HG03575 (cell line): ENCODE data around the gene FCHSD1.

Experiments
- ATAC-seq: cut with Tn5 transposase; IDR thresholded peaks from one replicate; pipeline ENCODE4 v1.9.1; 2021; ENCODE audit not compliant: unreplicated experiment, insufficient number of reproducible peaks, low FRiP score; ENCODE audit errors: extremely low read depth

The FCHSD1 gene

DNA sequence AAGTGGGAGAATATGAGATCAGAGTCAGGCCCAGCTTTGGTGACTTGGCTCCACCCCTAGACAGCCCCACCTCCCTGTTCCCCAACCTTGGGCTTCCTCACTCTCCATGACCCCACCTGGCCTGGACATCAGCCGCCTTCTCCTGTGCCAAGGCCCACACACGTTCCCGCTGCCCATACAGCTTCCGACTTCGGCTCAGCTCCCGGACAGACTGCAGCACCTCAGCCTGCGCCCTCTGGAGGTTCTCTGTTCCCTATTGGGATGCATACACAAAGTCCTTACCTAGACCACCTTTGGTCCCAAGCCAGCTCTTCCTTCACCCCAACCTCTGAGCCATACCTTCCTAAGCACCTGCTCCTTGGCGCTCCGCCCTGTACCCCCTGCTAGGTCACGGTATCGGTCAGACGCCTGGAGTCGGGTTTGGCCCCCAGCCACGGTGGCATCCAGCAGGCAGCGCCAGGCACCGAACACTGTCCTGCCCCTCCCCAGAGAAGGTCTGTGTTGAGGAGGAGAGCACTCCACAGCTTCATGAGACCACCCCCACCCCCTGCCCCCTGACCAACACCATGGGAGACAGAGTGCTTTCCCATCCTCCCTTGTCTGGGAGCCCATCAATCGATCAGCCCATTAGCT, 2.0 kb downstream of the FCHSD1 start:
- no peak for ATAC-seq

DNA sequence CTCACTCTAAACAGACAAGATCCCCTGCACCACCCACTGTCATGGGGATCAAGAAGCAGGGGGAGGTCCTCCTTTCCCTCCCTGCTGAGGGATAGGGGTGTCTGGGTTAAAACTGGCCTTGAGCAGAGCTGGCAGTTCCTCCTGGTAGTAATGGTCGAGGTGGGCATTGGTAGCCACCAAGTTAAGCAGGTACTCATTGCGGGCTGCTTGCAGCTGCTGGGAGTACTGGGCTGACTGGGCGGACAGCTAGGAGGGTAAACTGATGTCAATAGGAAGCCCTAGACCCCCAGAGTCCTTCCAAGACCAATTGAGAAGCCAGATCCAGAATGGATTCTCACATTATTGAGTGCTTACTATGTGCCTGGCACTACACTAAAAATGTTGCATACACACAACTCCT, 3.4 kb downstream of the FCHSD1 start:
- no peak for ATAC-seq

DNA sequence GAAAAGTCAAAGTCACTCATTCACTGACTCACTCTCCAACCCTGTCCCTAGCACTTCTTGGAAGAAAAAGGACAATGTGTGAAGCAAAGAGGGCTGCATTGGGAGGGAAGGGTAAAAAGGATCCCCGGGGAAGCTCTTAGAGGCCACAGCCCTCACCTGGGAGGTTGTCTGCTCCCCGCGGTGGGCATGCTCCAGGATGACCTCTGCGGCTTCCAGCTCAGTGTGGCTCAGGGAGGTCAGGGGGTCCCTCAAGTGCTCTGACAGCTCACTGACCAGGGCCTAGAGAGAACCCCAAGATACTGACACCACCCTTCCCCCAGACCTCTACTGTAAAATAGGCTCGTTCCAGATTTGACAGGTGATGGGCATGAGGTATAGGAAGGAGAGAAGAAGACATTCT, 4.0 kb downstream of the FCHSD1 start:
- no peak for ATAC-seq

DNA sequence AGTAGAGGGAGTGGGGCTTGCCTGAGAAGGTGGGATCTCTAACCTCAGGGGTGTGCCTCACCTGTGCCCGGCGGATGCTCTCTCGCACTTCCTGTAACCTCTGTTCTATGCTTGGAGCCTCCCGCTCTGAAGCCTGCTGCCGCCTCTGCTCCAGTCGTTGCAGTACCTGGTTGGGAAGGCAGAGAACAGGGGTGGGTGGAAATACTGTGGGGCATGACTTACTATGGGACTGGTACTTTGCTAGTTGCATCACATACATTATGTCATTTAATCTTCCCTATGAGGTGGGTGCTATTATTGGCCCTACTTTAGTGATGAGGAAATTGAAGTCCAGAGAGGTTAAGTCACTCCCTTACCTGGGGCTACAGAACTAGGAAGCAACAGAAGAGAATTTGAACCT, 5.2 kb downstream of the FCHSD1 start:
- ATAC-seq: no peak

DNA sequence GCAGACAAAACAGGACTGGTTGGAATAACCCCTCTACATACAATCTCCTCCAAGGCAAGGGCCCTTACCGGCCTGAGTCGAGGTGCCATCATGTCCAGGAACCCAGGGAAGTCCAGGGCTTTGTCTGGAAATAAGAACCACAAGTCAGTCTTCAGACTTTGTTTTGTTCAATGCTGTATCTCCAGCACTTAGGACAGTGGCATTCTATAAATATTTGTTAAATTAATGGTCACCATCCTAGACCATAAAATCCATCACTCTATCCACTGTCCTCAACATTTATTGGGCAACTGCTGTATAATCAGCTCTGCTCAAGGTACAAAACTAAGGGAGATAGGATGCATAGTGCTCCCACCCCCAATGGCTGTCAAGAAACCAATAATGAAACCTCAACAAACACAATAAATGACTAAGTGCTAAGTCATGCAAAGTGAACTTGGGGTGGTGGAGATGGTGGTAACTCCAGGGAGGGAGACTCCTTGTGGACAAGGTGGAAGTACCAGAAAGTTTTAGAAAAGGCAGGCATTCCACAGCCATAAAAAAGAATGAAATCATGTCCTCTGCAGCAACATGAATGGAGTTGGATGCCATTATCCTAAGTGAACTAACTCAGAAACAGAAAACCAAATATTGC, 9.5 kb downstream of the FCHSD1 start:
- ATAC-seq: peak; percentile 55

DNA sequence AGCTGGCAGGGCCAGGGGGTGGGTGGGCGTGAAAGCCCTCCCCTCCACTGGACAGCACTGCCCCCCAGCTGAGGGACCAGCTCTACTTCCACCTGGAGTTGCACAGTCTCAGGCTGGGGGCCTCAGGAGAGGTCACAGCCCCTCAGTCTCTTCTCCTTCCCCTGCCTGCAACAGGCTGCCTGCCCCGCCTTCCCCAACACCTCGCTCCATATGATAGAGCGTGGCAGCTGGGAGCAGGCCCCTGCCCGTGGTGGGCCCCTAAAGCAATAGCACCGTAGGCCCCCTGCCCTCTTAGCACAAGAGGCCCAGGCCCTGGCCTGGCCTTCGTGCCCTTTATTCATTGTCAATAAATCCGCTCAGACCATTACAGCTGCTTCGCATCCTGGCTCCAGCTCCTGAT, 10.5 kb downstream of the FCHSD1 start:
- ATAC-seq: no peak

DNA sequence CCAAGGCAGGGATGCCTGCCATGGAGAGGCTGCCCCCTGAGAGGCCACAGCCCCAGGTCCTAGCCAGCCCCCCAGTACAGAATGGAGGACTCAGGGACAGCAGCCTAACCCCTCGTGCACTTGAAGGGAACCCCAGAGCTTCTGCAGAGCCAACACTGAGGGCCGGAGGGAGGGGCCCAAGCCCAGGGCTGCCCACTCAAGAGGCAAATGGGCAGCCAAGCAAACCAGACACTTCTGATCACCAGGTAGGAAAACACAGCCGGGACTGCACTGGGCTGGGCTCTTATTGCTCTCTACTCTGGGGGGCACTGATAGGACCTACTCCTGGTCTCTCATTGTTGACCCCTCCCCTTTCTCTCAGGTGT, 11.2 kb downstream of the FCHSD1 start:
- no peak for ATAC-seq

DNA sequence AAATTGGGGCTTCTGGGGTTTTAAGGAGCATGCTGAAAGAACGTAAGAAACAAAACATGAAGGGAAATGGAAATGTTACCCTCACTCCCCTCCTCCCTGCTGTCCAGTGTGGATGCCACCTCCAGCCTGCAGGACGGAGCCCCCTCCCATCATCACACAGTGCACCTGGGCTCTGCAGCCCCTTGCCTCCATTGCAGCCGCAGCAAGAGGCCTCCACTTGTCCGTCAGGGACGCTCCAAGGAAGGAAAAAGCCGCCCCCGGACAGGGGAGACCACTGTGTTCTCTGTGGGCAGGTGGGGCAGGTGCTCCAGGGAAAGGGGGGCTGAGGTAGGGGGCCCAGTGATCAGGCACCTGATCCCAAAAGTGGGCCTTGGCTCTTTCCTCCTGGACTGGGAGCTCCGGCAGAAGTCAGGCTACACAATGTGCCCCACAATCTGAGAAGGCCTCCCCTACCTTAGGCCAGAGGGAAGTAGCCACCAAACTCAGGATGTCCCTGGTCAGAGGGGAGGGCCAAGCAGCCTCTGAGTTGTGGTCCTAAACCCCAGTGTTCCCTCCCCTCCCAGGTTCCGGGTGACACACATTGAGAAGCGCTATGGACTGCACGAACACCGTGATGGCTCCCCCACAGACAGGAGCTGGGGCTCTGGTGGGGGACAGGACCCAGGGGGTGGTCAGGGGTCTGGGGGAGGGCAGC, 11.7 kb downstream of the FCHSD1 start:
- ATAC-seq: no peak

DNA sequence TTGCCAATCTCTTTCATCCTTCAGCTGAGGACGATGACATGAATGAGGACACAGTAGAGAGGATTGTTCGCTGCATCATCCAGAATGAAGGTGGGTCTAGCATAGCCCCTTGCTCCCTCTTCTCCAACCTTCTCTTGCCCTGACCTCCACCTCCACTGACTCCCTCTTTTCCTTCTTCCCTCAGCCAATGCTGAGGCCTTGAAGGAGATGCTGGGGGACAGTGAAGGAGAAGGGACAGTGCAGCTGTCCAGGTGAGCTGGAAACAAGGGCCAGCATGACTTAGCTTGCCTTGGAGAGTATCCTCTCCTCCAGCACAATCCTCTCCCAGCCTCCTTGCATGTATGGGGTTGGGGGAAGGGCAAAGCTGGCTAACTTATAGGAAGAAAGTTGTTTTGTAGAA, 12.4 kb downstream of the FCHSD1 start:
- no peak for ATAC-seq

DNA sequence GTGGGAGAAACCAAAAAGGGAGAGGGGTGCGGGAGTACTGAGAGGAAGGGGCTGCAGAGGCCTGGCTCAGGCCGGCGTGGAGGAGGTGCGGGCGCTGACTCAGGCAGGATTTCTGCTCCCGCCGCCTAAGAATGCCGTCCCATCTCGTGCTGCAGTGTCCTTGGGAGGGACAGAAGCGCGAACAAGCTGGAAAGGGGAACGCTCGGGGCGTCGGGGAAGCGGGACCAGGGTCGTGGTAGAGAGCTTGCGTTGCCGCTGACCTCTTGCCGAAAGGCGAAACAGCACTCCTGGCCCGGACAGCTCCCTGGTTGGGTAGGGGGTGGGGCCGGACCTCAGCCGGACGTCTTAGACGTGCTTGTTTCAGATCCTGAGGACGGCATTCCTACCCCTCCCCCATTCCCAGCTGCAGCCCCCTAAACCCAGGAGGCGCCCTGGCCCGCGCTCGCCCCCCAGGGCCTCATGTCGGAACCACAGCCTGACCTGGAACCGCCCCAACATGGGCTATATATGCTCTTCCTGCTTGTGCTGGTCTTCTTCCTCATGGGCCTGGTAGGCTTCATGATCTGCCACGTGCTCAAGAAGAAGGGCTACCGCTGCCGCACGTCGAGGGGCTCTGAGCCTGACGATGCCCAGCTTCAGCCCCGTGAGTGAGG, 13.3 kb downstream of the FCHSD1 start:
- no peak for ATAC-seq

DNA sequence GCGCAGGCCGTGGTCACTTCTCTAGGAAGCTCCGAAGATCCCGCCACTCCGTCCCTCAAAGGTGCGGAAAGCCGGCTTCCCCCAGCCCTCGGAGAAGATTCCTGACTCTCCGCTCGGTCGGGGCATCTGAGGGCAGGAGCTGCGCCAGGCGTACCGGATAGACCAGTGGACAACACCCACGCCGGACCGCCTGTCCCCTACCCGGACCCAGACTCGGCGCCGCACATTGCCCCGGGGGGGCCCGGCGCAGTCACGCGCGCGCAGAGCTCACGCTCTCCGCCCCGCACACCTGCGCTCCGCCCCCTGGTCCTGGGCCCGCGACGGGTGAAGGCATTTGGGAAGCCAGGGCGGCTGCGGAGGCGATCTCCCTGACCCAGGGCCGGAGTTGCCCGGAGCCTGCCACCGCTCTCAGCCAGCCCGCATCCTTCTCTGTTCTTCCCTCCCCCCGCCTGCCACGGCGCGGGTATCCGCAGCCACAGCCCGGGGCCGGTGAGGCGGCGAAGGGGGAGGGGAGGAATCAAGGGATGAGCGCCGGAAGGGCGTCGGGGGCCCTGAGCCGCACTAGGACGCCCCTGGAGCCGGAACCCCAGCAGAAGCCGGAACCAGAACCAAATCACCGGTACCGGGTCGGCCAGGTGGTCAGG, 14.0 kb downstream of the FCHSD1 start:
- no peak for ATAC-seq

DNA sequence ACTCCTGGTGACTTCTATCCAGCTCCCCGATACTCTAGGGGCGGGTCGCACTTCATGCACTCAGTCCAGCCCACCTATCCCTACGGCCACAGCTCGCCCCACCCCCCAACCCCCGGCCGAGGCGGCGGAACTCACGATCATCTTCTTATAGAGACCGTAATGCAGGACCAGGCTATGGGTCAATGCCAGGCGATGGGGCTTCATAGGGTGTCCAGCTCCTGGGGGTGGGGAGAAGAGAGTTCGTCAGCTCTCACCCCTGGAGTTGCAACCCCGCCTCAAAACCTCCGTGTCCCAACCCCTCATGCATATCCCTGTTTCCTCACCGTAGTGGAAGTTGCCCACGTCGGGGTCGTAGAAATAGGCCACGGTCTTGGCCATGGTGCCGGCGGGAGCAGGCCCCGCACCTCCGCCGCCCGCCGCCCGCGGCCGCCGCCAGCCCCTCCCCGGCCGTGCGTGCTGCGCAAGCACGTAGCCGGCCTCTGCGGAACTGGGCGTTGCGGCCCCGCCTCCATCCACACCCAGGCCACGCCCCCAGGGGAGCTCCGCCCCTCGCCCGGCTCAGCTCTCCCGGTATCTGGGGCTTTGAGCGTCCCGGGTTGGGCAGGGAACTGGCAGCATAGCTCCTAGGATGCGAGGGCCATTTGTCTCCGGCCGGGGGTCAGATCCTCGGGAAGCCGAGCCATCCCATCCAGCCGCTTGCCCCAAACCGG, 14.7 kb downstream of the FCHSD1 start, which contains the start of the genes HDAC3 and RELL2:
Gene HDAC3 (minus strand): TSS at position 437 of the 710 bp plus-strand sequence. CDS start 59 bp downstream, at position 378.
Gene RELL2 (plus strand): TSS at position 585 of the 710 bp plus-strand sequence. CDS start 1,229 bp downstream, outside the sequence.
- no peak for ATAC-seq

DNA sequence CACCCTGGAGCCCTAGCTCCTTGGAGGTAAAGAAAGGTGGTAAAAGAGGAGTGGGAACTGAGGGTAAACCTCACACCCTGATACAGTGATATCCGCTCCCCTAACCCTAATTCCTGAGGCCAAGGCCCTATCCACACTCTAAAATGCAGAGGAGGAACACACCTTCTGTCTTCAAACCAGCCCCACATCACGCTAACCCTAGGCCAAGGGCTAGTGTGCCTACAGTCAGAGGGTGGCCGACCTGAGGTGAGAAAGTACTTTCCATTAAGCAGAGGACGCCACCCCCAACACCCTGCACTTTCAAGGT, 15.2 kb downstream of the FCHSD1 start:
- no peak for ATAC-seq

DNA sequence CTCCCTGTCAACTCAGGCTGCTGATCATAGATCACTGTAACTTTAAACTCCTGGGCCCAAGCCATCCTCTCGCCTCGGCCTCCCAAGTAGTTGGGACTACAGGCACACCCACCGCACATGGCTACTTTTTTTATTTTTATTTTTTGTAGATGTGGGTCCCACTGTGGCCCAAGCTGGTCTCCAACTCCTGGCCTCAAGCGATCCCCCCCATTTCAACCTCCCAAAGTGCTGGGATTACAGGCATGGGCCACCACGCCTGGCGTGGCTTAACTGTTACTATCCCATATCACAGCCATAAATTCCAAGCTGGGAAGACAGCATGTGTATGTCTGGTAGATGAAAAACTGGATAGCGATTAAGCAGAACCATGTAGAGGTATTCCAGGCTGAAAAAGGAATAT, 15.6 kb downstream of the FCHSD1 start:
- ATAC-seq: no peak

DNA sequence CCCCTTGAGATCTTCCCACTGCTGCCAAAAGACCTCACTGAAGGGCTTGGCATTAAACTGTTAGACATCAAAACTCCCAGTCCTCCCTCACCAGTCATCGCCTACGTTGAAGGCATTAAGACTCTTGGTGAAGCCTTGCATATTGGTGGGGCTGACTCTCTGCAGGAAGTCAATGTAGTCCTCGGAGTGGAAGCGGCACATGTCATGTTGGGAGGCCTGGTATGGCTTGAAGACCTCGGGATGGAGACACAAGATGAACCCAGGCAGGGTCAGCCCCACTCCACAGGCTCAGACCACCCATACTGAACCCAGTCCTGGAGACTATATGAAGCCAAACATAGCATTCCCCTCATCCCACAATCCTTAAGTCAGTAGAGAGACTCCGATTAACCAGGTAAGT, 16.5 kb downstream of the FCHSD1 start:
- no peak for ATAC-seq

DNA sequence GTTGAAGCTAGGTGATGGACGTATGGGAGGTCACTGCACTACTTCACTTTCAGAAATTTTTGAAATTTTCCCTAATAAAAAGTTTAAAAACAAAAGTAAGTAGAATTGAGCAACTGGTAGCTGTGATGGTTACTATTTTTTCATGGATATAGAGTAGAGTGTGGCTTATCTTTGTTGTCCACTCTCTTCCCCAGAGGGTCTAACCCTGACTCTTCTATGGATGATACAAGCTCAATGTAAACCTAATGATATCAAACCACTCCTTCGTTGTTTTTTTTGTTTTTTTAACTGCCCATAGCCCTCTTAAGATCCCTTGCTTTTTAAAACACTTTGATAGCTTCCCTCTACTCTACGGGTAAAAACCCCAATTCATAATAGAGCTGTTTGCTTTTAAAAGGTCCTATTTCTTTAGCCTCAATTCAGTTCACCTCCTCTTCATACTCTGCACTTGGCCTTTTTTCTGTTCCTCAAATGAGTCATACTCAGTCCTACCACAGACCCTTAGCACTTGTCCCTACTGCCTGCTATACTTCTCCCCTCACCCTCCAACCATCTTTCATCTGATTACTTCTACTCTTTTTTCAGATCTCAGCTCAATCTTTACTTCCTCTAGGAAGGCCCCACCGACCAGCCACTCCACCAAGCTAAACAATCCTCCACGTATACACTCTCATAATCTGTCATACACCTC, 17.2 kb downstream of the FCHSD1 start:
- ATAC-seq: peak; percentile 91

DNA sequence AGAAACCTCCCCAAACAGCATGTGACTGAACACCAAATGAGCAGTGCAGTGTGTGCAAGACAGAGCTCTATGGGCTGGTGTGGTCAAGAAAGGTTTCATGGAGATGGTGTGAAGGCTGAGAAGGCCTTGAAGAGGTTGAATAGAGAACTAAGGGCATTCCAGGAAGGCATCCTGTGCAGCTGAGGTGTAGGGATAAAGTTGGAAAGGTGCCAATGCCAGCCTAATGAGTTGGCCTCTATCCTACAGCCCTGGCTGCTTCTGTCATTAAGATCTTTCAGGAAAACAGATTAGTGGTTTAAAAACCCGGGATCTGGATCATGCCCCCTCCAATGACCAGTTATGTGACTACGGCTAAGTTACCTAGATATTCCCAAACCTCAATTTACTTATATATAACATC, 18.6 kb downstream of the FCHSD1 start:
- no peak for ATAC-seq

DNA sequence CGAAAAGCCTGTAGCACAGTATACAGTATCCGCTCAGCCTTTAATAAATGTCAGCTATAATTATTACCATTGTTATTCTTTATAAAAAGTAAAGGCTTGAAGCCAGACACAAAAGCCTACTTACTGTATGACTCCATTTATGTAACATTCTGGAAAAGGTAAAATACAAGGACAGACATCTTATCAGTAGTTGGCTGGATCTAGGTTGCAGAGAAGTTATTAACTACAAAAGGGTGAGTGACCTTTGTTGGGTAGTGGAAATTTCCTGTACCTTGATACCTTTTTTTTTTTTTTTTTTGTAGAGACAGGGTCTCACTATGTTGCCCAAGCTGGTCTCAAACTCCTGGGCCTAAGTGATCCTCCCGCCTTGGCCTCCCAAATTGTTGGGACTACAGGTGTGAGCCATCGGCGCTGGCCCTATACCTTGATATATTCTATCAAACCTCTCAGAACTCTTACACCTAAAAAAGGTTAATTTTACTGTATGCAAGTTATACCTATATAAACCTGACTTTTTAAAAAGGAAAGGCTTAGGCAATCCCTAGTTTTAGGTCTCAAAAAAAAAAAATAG, 20.6 kb downstream of the FCHSD1 start:
- ATAC-seq: no peak
